Measurements from ENCODE around the gene EPN1. TPM values are rescaled to one million over a fixed set of nuclear protein-coding genes. Genes with fewer than 3 reads are reported as not detected.
A peak's percentile ranks its signal among the peaks of the same experiment; 100 is the strongest.

The EPN1 gene
- total and polyA plus RNA-seq, 2 experiments from 2014 or later, result 48.8 to 82.2 TPM

DNA sequence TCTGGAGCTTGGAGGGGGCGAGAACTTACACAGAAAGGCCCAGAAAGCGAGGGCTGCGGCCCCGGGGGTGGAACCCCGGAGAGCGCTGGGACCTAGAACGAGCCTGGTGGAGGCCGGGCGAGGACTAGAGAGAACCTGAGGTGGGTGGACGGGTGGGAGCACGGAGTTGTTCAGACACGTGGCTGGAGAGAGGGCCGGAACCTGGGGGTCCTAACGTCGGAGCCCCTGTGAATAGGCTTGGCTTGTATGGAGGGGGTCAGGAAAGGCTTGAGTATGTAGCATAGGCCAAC, 31.2 kb upstream of the EPN1 start:
- H3K27ac ChIP-seq, result peak overlapping the region; percentile 80
- H2AFZ ChIP-seq, result no peak overlapping the region
- no peak for TF ChIP-seq EZH2 (IDR thresholded peaks at IDR 0.05; ENCODE audit: insufficient read depth, poor library complexity, severe bottlenecking)
- peaks cover 10% of the 10 kb centered on the region; the same call in 1 of the 2 replicates for H3K36me3 ChIP-seq (ENCODE audit: low read depth)
- DNase-seq, result peak; percentile 53
- H3K9me3 ChIP-seq (ENCODE audit: low read depth), result no peaks in the 10 kb centered on the region
- no peaks in the 10 kb centered on the region for H3K9me2 ChIP-seq (ENCODE audit: insufficient read depth)
- H3K4me3 ChIP-seq, result peak overlapping the region; percentile 87
- H3K4me1 ChIP-seq (ENCODE audit: insufficient read depth), result peaks cover 24% of the 10 kb centered on the region
- H3K27me3 ChIP-seq (replicated peaks; ENCODE audit: insufficient read depth), result no peaks in the 10 kb centered on the region
- H3K4me2 ChIP-seq (ENCODE audit: unreplicated experiment), result peak overlapping the region; percentile 71
- WGBS, 2 experiments (ENCODE audit: low coverage in 1 of 2, low lambda C conversion rate in 2 of 2, missing lambda C conversion rate in 2 of 2), result 0 to 1% methylated on average over 14 to 15 of the region's 15 CpGs
- no peaks in the 10 kb centered on the region for H4K20me1 ChIP-seq (ENCODE audit: insufficient read depth)
- H3F3A ChIP-seq (ENCODE audit: insufficient read depth), result peaks cover 29% of the 10 kb centered on the region
- peaks cover 57% of the 10 kb centered on the region for H3K79me2 ChIP-seq (ENCODE audit: insufficient read depth)
- peak overlapping the region; percentile 87 for H3K9ac ChIP-seq
- in situ Hi-C loops (cut with MboI), result loop anchor here (25.0 kb wide), 1 partner anchor 507 kb away; the partner anchor contains the start of gene TNNT1

DNA sequence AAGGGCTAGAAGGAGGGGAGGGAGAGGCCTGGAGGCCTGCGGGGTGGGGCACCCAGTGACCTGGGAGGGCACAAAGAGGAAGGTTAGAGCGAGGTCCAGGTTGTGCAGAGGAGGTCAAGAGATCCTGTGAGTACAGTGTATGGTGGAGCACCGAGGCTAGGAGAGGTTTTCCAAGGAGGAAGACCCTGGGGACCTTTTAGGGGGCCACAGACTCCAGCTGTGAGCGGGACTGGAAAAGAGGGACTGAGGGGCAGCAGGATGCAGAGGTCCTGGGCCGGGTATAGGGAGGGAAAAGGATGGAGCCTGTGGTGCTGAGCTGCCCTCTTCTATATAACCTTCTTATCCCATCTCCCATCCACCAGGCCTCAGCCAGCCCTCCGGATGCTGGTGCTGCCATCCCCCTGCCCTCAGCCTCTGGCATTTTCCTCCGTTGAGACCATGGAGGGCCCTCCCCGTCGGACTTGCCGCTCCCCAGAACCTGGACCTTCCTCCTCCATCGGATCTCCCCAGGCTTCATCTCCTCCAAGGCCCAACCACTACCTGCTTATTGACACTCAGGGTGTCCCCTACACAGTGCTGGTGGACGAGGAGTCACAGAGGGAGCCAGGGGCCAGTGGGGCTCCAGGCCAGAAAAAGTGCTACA, 30.7 kb upstream of the EPN1 start:
- Histone ChIP-seq H3K9me3 (ENCODE audit: low read depth) (no peaks in the 10 kb centered on the region), H2AFZ (no peak overlapping the region), H3K27me3 (replicated peaks; ENCODE audit: insufficient read depth) (no peaks in the 10 kb centered on the region), H3K27ac (peak overlapping the region; percentile 80), H4K20me1 (ENCODE audit: insufficient read depth) (no peaks in the 10 kb centered on the region), H3K79me2 (ENCODE audit: insufficient read depth) (peaks cover 52% of the 10 kb centered on the region), H3K4me1 (ENCODE audit: insufficient read depth) (peaks cover 22% of the 10 kb centered on the region), H3K9ac (peak overlapping the region; percentile 87), H3K4me2 (ENCODE audit: unreplicated experiment) (peak overlapping the region; percentile 71), H3F3A (ENCODE audit: insufficient read depth) (peaks cover 24% of the 10 kb centered on the region), H3K9me2 (ENCODE audit: insufficient read depth) (no peaks in the 10 kb centered on the region), H3K4me3 (peak overlapping the region; percentile 87), H3K36me3 (ENCODE audit: low read depth) (peaks cover 10% of the 10 kb centered on the region; the same call in 1 of the 2 replicates)
- in situ Hi-C loops (cut with MboI), result loop anchor here (25.0 kb wide), 1 partner anchor 507 kb away; the partner anchor contains the start of gene TNNT1
- 27 to 36% methylated on average over 12 of the region's 12 CpGs for whole genome bisulfite sequencing, 2 experiments (ENCODE audit: low coverage in 1 of 2, low lambda C conversion rate in 2 of 2, missing lambda C conversion rate in 2 of 2)
- no peak for TF ChIP-seq EZH2phosphoT487 (IDR thresholded peaks at IDR 0.05; ENCODE audit: insufficient read depth, low read depth)
- no peak for TF ChIP-seq EZH2 (IDR thresholded peaks at IDR 0.05; ENCODE audit: insufficient read depth, poor library complexity, severe bottlenecking)
- DNase-seq, result no peak

DNA sequence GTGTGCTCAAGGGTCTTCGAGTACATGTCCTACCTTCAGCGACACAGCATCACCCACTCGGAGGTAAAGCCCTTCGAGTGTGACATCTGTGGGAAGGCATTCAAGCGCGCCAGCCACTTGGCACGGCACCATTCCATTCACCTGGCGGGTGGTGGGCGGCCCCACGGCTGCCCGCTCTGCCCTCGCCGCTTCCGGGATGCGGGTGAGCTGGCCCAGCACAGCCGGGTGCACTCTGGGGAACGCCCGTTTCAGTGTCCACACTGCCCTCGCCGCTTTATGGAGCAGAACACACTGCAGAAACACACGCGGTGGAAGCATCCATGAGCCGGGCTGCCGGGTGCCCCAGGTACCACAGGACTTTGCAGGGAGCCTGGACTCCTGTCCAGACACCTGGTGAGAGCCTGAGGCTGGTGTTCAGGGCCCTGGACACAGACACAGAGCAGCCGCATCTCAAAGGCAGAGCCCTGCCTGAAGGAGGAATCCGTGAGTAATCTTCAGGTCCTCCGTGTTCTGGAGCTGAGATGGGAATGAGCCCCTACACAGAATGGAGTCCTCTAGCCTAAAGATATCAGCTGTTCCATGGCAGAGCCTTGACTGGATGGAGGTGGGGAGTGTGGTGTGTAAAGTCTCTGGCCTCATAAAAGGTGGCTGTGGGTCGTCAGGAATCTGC, 30.0 kb upstream of the EPN1 start:
- no peaks in the 10 kb centered on the region for H3K9me3 ChIP-seq (ENCODE audit: low read depth)
- DNase-seq, result no peak
- H3K9ac ChIP-seq, result peak overlapping the region; percentile 87
- H3K27me3 ChIP-seq (replicated peaks; ENCODE audit: insufficient read depth), result no peaks in the 10 kb centered on the region
- H3K9me2 ChIP-seq (ENCODE audit: insufficient read depth), result no peaks in the 10 kb centered on the region
- H3K4me1 ChIP-seq (ENCODE audit: insufficient read depth), result peaks cover 16% of the 10 kb centered on the region
- WGBS, 2 experiments (ENCODE audit: low coverage in 1 of 2, low lambda C conversion rate in 2 of 2, missing lambda C conversion rate in 2 of 2), result 87 to 91% methylated on average over 16 to 28 of the region's 28 CpGs
- H2AFZ ChIP-seq, result no peak overlapping the region
- no peaks in the 10 kb centered on the region for H4K20me1 ChIP-seq (ENCODE audit: insufficient read depth)
- H3K79me2 ChIP-seq (ENCODE audit: insufficient read depth), result peaks cover 46% of the 10 kb centered on the region
- H3K27ac ChIP-seq, result no peak overlapping the region
- peak overlapping the region; percentile 71 for H3K4me2 ChIP-seq (ENCODE audit: unreplicated experiment)
- peaks cover 10% of the 10 kb centered on the region; the same call in 1 of the 2 replicates for H3K36me3 ChIP-seq (ENCODE audit: low read depth)
- in situ Hi-C loops (cut with MboI), result loop anchor here (25.0 kb wide), 1 partner anchor 508 kb away; the partner anchor contains the start of gene TNNT1
- TF ChIP-seq EZH2 (IDR thresholded peaks at IDR 0.05; ENCODE audit: insufficient read depth, poor library complexity, severe bottlenecking), result no peak
- no peak for TF ChIP-seq EZH2phosphoT487 (IDR thresholded peaks at IDR 0.05; ENCODE audit: insufficient read depth, low read depth)
- peak overlapping the region; percentile 87 for H3K4me3 ChIP-seq
- peaks cover 18% of the 10 kb centered on the region; the same call in 1 of the 2 replicates for H3F3A ChIP-seq (ENCODE audit: insufficient read depth)

DNA sequence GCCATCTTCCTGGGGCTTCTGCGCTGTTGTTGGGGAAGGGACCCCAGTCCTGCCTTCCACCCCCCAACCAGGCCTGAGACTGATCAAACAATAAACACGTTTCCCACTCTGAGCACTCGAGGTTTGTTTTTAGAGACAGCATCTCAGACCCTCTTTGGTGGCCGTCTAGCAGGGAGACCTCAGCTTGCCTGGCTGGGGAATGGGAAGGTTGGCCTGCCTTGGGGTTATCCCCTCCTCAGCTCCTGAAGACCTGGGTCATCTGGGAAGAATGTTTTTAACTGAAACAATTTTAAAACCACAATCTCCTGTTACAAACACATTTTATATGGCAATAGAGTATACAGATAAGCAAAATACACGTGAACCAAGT, 29.5 kb upstream of the EPN1 start:
- WGBS, 2 experiments (ENCODE audit: low coverage in 1 of 2, low lambda C conversion rate in 2 of 2, missing lambda C conversion rate in 2 of 2), result 72 to 85% methylated on average over 5 of the region's 5 CpGs
- Histone ChIP-seq H3K36me3 (ENCODE audit: low read depth) (peaks cover 10% of the 10 kb centered on the region; the same call in 1 of the 2 replicates), H3K4me2 (ENCODE audit: unreplicated experiment) (no peak overlapping the region), H3K9me2 (ENCODE audit: insufficient read depth) (no peaks in the 10 kb centered on the region), H2AFZ (no peak overlapping the region), H3K27me3 (replicated peaks; ENCODE audit: insufficient read depth) (no peaks in the 10 kb centered on the region), H3F3A (ENCODE audit: insufficient read depth) (0 out of 2 replicates have a peak, but pooled peaks cover 14% of the 10 kb centered on the region), H3K9me3 (ENCODE audit: low read depth) (no peaks in the 10 kb centered on the region), H3K27ac (no peak overlapping the region), H3K79me2 (ENCODE audit: insufficient read depth) (peaks cover 46% of the 10 kb centered on the region), H3K4me1 (ENCODE audit: insufficient read depth) (peaks cover 16% of the 10 kb centered on the region), H3K4me3 (no peak overlapping the region), H3K9ac (0 out of 2 replicates have a peak overlapping the region, but pooled peaks have one; percentile 12), H4K20me1 (ENCODE audit: insufficient read depth) (no peaks in the 10 kb centered on the region)
- in situ Hi-C loops (cut with MboI), result loop anchor here (25.0 kb wide), 1 partner anchor 508 kb away; the partner anchor contains the start of gene TNNT1
- no peak for TF ChIP-seq EZH2 (IDR thresholded peaks at IDR 0.05; ENCODE audit: insufficient read depth, poor library complexity, severe bottlenecking)
- DNase-seq, result no peak

Data from GM23248 (cell line).